HG03103 (cell line): ENCODE results near the gene ING3.
A peak's percentile ranks its signal among the peaks of the same experiment; 100 is the strongest.

Experiments
- ATAC-seq: cut with Tn5 transposase; IDR thresholded peaks from one replicate; pipeline ENCODE4 v1.9.1; 2021; ENCODE audit warnings: low read depth; ENCODE audit not compliant: unreplicated experiment

The ING3 gene, protein sequence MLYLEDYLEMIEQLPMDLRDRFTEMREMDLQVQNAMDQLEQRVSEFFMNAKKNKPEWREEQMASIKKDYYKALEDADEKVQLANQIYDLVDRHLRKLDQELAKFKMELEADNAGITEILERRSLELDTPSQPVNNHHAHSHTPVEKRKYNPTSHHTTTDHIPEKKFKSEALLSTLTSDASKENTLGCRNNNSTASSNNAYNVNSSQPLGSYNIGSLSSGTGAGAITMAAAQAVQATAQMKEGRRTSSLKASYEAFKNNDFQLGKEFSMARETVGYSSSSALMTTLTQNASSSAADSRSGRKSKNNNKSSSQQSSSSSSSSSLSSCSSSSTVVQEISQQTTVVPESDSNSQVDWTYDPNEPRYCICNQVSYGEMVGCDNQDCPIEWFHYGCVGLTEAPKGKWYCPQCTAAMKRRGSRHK

DNA sequence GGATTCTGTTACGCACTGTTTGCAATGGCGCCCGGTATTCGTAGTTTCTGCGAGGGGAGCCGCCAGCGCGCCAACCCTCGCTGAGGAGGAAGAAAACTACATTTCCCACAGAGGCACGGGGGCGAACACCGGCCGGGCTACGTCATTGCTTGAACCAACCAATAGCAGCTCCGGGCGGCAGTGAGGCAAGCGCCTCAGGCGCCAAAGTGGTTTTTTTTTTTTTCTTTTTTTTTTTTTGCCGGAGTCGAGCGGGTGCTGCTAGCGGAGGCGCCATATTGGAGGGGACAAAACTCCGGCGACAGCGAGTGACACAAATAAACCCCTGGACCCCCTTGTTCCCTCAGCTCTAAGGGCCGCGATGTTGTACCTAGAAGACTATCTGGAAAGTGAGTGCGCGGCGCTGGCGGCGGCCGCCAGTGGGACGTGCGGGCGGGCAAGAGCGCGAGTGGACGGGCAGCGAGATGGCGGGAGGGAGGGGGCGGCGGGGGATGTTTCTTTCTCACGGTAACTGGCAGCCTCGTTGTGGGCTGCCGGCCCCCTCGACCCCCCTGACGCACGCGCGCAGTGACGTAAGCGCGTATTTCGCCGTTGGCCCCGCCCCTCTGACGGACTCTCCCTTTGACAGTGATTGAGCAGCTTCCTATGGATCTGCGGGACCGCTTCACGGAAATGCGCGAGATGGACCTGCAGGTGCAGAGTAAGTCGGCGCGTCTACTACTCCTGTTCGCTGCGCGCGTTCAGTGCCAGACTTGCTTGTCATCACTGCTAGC is at the start of gene ING3:
TSS of gene ING3 (plus strand) at position 239 of the 770 bp plus-strand sequence. CDS start at position 359, 120 bp downstream.
- ATAC-seq: peak; percentile 94

DNA sequence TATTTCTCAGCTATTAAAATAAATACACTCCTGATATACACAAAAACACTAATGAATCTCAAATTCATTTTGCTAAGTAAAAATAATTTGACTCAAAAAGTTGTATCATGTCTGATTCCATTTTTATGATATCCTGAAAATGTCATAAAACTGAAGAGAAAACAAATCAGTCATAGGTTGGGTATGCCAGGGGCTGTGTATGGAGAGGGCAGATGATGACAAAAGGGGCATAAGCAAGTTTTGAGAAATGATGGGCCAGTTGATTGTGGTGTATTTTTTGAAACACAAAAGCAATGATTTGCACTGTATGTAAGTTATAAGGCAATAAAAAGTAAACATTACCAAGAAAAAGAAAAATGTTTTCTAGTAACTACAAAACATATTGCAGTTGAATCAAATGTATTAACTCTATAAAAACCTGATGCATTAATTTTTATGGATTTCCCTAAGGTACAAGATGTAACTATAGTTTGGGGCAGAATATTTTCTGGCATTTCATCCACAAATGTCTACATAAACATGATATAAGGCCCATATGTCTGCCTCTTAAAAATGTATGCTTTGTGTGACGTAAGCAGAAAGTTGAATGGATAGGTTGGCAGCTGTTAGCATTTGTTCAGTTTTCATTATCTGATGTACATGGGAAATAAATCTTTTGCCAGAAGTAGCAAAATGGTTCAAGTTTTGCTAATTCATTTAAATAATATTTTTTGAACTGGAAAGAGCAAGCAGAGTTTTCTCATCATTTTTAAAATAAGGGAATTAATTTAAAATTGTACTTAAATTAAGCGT is 35.1 kb upstream of the ING3 start:
- no peak for ATAC-seq

DNA sequence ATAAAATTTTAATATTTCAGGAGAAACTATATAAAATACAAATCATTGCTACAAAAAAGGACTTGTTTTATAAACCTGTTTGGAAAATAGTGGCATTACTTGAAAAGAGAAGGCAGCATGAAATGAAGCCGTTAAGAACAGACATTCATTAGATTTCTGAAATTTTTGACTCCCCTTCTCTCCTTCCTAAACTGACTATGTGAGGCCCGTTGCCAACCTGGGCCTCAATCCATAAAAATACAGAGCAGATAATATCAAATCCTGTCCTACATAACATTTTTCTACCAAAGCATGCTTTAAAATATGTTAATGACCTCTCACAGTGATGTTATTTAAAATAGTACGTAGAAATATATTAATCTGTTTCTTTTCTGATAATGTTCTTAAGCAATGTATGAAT is 34.5 kb upstream of the ING3 start:
- no peak for ATAC-seq

DNA sequence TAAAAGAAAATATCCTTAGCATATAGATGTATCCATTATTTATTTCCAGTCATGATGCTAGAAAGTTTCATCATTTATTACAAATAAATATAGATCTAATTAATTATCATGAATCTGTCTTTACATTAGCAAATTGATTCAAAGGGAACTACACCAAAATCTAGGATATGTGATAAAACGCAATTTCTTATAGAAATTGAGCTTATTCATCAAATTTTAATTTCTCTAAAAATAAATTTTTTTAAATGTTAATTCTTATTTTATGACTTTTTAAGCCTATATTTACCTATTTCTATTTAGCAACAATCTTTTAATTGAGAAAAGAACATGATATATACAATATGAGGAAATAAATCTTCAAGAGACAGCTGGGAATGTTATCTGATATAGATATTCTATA is 34.0 kb upstream of the ING3 start:
- no peak for ATAC-seq

DNA sequence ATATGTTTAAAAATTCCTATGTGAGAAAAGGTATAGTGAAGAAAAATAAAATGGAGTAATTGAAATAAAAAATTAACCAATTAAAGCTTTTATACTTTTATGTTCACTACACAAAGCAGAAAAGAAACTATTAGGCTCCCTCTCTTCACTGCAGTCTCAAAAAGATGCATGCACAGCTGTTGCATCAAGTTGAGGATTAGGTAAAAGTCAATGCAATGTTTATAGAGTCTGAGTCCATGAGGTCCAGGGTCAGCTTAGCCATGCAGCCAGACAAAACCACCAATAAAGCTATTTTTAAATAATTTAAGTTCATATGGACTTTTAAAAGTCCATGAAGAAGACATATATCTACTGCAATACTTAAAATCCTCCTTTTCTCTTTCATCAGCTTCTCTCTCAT is 31.1 kb upstream of the ING3 start:
- ATAC-seq: no peak

DNA sequence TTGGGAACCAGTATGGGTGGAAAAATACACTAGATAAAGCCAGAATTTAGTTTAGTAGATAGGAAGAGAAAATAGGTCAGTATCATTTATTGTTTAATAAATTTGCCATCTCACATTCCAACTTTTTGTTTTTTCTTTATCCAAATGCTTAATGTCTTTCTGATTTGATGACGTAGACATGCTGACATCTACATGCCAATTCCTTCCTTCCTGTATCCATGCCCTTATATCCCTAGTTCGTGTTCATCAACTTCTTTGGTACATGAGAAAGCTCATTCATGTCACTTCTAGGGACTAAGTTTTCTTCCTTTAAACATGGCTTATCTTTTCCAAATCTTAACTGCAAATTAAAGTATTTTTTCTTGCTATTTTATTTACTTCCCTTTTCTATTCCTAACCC is 30.5 kb upstream of the ING3 start:
- ATAC-seq: no peak

DNA sequence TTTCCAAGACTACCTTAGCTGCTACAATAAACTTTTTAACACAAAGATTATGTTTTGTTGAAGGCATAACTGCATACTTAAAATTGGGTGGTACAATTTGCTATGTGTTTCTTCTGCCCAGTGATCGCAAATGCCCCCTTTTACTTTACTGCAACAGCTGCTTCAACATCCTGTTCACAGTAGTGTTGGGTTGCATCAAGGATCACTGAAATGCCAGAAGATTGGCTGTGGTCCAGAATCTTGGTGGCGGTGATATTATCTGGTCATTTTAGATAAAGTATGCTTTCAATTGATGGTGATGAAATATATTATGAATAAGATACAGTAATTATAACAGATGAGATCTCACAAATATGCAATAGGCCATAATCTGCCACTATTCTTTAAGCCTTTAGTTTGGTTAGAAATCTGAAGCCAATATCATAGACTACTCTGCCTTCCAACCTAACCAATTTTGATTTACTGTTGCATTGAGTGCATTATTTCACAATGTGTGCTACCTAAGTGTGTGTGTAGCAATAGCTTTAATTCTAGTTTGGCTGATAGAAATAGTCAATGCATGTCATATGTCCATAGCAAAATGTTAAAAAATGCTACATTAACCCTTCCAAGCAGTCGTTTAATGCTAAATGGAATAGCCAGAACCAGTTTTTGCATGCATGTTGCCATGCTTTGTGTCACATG is 29.8 kb upstream of the ING3 start:
- no peak for ATAC-seq

DNA sequence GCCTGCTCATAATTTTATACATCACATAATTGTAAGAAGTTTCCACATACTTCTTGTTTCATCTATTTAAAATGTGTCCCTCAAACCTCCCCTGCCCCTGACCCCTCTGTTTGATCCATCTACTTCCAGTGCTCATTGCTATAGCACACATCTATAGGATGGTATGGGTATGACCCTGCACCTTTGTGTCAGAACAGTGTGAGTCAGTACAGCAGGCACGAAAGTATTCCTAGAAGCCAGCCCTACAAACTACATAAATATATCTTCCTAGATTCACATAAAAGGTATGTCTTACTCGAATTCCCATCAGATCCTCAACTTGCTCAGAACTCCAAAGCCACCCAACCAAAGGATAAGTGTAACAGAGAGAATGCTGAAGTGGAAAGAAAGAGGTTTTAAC is 25.7 kb upstream of the ING3 start:
- ATAC-seq: no peak

DNA sequence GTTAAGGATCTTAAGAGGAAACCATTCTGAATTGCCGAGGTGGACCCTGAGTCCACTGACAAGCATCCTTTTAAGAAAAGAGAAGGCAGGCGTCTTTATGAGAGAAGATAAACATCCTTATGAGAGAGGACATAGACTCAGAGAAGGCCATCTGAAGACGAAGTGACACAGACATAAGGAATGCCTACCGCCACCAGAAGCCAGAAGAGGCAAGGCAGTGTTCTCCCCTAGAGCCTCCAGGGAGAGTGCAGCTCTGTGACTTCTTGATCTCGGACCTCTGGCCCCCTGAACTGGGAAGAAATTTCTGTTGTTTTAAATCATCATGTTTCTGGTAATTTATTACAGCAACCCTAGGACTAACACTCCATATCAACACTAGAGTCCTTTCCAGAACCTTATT is 25.2 kb upstream of the ING3 start:
- ATAC-seq: no peak

DNA sequence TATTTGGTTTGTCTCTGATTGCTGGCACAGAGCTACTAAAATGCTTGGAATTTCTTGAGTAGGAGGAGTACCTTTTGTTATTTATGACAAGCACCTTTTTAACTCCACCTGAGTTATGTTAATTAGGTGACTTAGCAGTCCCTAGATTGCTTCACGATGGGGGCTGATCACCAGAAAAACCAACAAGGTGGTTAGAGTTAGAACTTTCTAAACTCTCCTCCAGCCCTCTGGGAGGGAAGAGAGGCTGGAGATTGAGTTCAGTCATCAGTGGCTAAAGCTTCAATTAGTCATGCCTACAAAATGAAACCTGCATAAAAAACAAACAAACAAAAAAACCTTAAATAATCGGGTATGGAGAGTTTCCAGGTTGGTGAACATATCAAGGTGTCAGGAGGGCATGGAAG is 23.6 kb upstream of the ING3 start:
- ATAC-seq: no peak

DNA sequence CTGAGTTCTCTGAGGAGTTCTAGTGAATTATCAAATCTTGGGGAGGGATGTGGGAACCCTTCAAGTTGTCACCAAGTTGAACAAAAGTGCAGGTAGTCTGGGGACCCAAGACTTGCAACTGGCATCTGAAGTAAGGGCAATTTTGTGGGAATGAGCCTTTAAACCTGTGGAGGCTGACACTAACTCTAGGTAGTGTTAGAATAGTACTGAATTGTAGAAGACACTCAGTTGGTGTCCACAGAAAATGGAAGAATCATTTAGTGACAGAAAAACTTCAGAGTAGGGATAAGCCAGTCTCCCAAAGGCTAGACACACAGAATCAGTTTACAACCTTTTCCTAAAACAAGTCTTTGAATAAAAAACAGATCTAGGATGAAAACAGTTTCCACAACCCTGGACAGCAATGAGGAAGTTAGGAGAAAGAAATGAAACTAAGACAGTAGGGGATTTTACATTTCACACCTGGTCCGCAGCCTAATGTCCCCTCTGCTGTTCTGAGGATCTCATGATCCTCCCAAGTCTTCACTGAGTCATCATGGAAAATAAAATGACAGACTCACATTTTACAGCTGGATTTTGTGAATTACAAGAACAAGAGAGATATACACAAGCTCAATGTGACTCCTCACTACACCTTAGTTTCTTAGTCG is 23.0 kb upstream of the ING3 start:
- no peak for ATAC-seq

DNA sequence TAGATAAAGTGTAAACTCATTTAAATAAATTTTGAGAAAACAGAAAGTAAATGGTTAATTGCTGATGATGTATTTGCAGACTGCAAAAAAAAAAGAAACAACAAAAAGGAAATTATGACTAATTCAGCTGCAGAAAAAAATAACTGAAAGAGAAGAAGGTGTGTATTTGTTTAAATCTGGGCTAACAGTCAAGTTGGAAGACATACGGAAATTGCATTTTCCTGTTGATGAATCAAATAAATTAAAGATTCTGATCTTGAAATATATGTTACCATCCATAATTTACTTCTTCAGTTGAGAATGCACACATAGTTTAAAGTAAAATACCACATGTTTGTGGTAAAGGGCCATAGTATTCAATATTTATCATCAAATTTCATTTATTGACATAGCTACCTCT is 19.3 kb upstream of the ING3 start:
- ATAC-seq: no peak

DNA sequence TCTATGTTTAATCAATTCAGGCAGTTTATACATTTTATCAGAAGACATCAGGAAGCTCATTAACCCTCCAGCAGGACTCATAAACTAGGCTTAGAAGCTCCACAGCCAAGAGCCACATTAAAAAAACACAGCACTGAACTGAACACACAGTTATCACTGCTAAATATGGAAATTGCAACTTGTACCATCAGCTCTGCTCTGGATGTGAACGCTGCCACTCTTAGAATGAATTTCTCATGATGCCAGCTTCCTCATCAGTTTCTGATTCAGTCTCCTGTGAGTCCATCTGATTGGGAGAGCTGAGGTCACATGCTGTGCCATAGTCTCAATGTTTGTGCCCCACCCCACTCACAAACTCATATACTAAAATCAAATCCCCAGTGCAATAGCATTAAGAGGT is 17.1 kb upstream of the ING3 start:
- ATAC-seq: no peak

DNA sequence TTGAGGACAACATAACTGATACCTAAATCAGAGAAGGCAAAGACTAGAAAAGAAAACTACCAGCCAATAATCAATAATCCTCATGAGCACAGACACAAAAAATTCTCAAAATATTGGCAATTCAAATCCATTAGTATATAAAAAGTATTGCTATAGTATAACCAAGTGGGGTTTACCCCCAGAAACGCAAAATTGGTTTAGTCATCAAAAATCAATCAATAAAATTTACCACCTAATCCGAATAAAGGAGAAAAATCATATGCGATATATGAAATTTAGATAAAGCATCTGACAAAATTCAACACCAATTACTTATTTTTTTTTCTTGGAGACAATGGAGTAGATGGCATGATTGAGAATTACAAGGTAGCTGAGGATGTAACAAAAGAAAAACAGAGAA is 11.2 kb upstream of the ING3 start:
- ATAC-seq: no peak

DNA sequence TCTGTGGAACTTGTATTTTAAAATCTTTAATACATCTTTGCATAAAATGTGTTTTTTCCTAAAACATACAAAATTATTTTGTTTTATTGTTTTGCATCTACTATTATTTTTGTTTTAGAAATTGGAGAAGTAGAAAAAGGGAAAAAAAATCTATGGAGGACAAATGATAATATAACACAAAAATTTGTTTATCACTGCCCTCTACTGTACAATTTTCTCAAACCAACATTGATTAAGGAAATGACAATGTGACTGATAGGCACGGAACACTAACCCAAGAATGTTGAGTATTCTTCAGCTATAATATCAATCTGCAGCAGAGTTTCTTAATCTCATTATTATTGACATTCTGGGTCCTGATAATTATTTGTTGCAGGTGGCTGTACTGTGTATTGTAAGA is 9.5 kb upstream of the ING3 start:
- no peak for ATAC-seq

DNA sequence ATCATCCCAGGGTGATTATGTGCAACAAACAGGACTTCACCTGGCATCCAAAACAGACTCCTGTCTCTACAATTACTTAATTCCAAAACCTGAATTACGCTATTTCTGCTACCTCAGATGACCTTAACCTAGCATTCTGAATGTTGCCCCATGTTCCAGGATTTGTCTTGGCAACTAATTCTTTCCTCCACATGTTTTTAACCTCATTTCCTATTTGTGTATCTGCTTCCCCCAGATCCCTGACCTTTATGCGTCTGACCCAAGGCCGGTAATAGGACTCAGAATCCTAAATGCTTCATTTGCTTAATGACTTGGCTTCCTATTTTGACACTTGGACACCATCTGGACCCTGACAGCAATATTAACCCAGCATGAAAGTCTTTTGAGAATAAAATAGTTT is 8.7 kb upstream of the ING3 start:
- ATAC-seq: no peak

DNA sequence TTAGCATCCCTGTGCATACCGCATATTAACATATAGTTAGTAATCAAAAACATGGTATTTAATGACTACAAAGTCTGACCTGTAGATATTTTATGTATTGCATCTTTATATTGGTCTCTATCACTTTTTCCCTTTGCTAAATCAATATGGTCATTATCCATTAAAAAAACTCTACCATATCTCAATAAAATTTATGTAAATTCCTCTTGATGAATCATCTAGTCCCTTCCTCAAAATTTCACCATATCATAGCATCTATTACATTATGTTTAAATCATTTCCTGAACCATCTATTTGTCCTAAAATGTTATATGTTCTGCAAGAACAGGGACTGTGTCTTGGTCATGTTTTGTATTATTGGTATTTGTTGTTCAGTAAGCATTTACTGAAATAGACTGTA is 7.7 kb upstream of the ING3 start:
- ATAC-seq: no peak

DNA sequence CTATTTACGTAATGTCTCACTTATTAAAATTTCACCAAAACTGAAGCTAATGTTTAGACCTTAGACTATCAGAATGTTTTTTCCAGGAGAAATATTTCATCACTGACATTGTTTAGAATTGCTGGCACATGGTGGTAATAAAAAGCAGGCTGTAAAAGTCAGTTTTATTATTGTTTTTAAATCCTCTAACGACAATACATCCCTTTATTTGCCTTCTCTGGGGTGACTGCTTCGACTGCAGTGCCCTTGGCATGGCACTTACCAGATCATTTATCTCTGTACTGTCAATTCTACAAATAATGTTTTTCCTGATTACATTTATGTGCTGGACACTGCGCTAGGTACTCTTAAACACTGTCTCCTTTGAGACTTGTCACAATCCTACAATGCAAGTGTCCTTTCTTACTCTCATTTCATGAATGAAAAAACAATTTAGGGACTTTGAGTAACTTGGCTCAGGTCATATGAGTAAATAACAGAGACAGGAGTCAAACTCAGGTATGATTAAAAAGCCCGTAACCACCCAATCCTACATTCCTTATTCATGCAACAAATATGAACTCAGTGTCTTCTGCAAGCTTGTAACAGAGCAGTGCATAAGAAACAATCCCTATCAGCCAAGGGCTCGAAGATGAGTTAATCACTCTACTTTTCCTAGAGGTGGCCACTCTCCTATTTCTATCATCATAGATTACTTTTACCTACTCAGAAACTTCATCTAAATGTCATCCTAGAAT is 5.6 kb upstream of the ING3 start:
- no peak for ATAC-seq

DNA sequence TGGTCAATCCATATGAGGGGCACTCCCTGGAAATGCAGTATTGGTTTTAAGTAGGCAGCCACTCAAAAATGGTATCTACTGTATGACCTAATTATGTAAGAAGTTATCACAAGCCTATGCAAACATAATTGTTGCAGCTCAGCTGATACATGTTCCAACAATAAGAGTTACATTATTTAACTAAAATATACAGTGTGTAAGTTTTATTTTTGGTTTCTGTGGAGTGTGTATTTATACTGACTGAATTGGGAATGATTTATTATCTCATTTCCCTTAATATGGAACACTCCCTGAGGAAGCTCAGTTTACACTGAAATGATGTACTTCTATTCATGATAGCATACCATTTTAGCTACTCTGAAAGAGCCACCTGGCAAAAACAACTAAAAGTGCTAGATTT is 2.6 kb upstream of the ING3 start:
- ATAC-seq: no peak
